ENCODE data around the gene SLC22A14. TPM values are rescaled to one million over a fixed set of nuclear protein-coding genes. Genes with fewer than 3 reads are reported as not detected.
"Not testable (repeated sequence)": the region's sequence is repeated elsewhere in the genome, so short reads cannot be mapped to it uniquely, and the experiment has no call there.

Gene SLC22A14, protein sequence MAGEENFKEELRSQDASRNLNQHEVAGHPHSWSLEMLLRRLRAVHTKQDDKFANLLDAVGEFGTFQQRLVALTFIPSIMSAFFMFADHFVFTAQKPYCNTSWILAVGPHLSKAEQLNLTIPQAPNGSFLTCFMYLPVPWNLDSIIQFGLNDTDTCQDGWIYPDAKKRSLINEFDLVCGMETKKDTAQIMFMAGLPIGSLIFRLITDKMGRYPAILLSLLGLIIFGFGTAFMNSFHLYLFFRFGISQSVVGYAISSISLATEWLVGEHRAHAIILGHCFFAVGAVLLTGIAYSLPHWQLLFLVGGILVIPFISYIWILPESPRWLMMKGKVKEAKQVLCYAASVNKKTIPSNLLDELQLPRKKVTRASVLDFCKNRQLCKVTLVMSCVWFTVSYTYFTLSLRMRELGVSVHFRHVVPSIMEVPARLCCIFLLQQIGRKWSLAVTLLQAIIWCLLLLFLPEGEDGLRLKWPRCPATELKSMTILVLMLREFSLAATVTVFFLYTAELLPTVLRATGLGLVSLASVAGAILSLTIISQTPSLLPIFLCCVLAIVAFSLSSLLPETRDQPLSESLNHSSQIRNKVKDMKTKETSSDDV
- total RNA-seq (2014; rRNA removed; shearing (Covaris generic)) = not detected in 2 replicates
- polyA plus RNA-seq (2015; cell fraction: cytosol; rRNA removed) = not detected in 2 replicates
- polyA plus RNA-seq (2015; cell fraction: nucleus; rRNA removed) = not detected in 2 replicates

DNA sequence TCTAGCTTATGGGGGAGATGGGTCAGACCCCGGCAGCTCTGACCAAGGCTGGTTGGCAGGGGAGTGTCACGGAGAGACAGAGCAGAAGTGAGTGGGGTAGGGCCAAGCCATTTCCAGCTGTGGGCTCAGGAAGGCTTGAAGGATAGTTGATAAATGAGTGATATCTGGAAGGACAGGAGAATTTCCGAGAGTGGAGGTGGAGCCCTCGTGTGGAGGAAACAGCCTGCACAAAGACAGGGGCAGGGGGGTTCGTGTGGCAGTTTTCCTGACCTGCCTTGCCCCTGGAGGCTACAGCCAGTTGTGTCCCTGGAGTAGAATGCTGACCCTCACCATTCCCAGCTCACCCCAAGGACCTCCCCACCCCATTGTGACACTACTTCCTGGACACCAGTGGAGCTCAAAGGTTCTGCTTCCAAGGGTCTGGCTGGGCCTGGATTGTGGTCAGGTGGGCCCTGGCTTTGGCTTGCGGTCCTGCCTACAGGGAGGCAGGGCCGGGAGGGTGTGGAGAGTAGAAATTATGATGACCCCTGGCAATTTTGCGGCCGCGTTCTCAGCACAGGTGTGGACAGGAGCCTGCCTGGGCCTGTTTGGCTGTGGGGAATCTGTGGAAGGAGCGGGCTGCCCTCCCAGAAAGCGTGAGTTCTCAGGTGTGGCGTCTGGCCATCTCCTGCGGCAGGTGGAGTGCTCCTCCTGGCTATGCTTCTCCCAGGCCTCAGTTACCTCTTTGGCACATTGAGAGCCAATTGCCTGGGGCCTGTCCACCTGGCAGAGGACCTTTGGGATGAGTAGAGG, at the start of gene SLC22A14:
TSS of gene SLC22A14 (plus strand) at position 400 of the 792 bp plus-strand sequence. CDS start 23,733 bp downstream, outside the sequence.
- peak; percentile 49 for DNase-seq (ENCODE audit: low read depth, low spot score)
- in situ Hi-C loops (cut with HindIII; ENCODE audit: low pct_unique_long_range_greater_than_20kb, low sequenced_read_pairs) = no loop called here

DNA sequence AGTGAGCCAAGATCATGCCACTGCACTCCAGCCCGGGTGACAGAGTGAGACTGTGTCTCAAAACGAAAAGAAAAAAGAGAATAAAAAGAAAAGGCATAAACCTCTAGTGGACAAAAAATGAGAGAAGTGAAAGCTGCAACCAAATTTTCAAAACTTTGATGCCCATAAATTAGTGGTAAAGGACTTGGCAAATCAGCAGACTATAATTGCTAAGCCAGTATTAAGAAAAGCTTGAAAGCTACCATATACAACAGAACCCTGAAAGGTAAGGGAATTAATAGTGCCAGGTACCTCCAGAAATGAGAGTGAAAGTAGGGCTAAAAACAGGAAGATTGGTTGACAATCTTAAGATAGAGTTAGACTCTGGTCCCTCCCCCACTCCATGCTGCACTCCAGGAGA, 49.4 kb upstream of the SLC22A14 start:
- in situ Hi-C loops (cut with HindIII; ENCODE audit: low pct_unique_long_range_greater_than_20kb, low sequenced_read_pairs) = no loop called here
- DNase-seq (ENCODE audit: low read depth, low spot score) = no peak

GRCh38 chr3:38235466-38235865, 46.6 kb upstream of the SLC22A14 start:
- DNase-seq (ENCODE audit: low read depth, low spot score) = peak; percentile 79
- in situ Hi-C loops (cut with HindIII; ENCODE audit: low pct_unique_long_range_greater_than_20kb, low sequenced_read_pairs) = no loop called here

DNA sequence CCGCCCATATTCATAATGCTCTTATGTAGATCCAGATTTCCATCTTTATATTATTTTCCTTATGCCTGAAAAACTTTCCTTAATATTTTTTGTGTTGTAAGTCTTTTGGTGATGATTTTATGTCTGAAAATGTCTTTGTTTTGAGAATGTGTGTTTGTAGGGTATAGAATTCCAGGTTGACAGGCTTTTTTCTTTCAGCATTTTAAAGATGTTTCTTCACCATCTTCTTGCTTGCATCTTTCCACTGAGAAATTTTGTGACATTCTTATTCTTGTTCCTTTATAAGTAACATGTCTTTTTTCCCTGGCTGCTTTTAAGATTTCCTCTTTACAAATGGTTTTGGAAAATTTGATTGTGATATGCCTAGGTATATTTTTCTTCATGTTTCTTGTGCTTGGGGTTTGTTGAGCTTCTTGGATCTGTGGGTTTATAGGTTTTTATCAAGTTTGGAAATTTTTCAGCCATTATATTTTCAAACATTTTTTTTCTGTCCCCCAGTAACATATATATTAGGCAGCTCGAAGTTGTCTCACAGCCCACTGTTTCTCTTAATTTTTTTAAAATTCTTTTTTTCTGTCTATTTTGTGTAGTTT, 43.6 kb upstream of the SLC22A14 start:
- in situ Hi-C loops (cut with HindIII; ENCODE audit: low pct_unique_long_range_greater_than_20kb, low sequenced_read_pairs) = no loop called here
- no peak for DNase-seq (ENCODE audit: low read depth, low spot score)

DNA sequence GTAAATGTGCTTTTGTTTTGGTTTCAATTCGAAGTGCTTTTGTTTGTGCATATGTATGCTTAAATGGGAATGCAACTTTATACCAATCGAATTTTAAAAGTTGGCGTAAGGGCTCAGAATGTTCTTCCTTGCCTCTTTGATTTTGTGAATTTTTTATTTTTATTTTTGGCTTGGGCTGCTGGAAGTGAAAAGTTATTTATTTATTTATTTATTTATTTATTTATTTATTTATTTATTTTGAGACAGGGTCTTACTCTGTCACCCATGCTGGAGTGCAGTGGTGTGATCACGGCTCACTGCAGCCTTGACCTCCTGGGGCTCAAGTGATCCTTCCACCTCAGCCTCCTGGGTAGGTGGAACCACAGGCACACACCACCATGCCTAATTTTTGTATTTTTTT, 39.3 kb upstream of the SLC22A14 start:
- in situ Hi-C loops (cut with HindIII; ENCODE audit: low pct_unique_long_range_greater_than_20kb, low sequenced_read_pairs); DNase-seq (ENCODE audit: low read depth, low spot score): not testable (repeated sequence)

DNA sequence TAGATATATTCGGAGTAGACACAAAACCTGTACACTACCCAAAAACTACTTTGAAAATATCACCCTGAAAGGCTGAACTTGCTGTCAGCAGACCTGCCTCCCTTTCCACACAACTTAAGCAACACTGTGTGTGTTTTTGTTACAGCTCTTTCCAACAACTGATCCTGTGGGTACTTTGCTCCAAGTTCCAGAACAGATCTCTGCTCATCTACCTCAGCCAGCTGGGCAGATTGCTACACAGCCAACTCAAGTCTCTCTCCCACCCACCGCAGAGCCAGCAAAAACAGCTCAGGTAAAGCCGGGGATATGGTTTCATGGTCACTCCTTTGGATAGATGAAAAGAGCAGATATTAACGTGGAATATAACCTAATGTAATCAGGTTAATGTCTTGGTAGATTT, 36.2 kb upstream of the SLC22A14 start:
- in situ Hi-C loops (cut with HindIII; ENCODE audit: low pct_unique_long_range_greater_than_20kb, low sequenced_read_pairs) = no loop called here
- no peak for DNase-seq (ENCODE audit: low read depth, low spot score)

GRCh38 chr3:38247366-38248035, 34.6 kb upstream of the SLC22A14 start:
- DNase-seq (ENCODE audit: low read depth, low spot score) = peak; percentile 58
- in situ Hi-C loops (cut with HindIII; ENCODE audit: low pct_unique_long_range_greater_than_20kb, low sequenced_read_pairs) = no loop called here

GRCh38 chr3:38250198-38250597, 31.9 kb upstream of the SLC22A14 start:
- DNase-seq (ENCODE audit: low read depth, low spot score) = no peak
- in situ Hi-C loops (cut with HindIII; ENCODE audit: low pct_unique_long_range_greater_than_20kb, low sequenced_read_pairs) = no loop called here

- in situ Hi-C loops (cut with HindIII; ENCODE audit: low pct_unique_long_range_greater_than_20kb, low sequenced_read_pairs) = no loop called here
- no peak for DNase-seq (ENCODE audit: low read depth, low spot score)
Observed at GRCh38 chr3:38251197-38251596, 30.9 kb upstream of the SLC22A14 start.

DNA sequence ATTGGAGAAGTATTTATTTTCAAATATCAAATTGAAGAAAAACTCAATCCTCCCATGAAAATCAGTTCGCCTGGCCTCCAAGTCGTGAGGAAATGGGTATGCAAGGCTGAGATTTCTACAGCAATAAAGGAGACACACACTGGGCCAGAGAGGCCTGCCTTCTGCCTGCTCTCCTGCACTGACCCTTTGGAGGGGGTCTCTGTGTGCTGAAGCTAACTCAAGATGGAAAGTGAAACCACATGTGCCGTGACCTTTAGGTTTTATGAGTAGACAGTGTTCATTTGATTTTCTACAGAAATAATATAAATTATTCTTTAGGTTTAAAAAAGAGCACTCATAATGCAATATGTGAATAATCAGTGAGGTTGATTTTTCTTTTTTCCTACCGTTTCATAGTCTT, 28.4 kb upstream of the SLC22A14 start:
- in situ Hi-C loops (cut with HindIII; ENCODE audit: low pct_unique_long_range_greater_than_20kb, low sequenced_read_pairs) = no loop called here
- DNase-seq (ENCODE audit: low read depth, low spot score) = no peak

DNA sequence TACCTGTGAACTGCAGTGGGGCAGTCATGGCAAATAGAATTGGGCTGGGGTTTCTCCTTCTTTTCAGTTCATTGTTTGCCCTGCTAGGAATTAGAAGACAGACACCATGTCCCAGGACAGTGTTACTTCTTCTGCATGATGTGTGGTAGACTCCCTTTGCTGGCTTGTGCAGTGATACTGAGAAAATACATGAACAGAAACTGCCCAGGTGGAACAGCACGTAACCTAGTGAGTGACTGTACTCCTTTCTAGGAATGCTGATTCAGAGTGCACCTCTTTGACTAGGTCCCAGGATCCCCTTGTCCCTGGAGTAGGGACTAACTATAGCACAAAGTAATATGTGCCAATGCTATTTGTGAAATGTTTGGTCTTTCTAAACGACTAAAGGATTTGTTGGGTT, 27.2 kb upstream of the SLC22A14 start:
- in situ Hi-C loops (cut with HindIII; ENCODE audit: low pct_unique_long_range_greater_than_20kb, low sequenced_read_pairs) = no loop called here
- no peak for DNase-seq (ENCODE audit: low read depth, low spot score)

- in situ Hi-C loops (cut with HindIII; ENCODE audit: low pct_unique_long_range_greater_than_20kb, low sequenced_read_pairs) = no loop called here
- no peak for DNase-seq (ENCODE audit: low read depth, low spot score)
Observed at GRCh38 chr3:38255627-38256026, 26.5 kb upstream of the SLC22A14 start.

DNA sequence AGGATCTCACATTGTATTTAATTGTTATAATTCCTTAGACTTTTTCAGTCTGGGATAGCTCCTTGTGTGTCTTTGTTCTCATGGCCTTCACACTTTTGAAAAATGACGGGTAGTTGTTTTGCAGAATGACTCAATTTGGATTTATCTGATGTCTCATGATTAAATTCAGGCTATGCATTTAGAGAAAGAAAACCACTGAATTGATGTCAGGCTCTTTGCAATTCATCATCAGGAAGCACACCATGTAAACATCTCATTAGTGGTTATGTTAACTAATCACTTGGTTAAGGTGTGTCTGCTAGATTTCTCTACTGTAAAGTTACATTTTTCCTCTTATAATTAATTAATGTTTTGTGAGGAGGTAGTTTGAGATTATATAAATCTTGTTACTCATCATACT, 24.5 kb upstream of the SLC22A14 start:
- DNase-seq (ENCODE audit: low read depth, low spot score) = no peak
- in situ Hi-C loops (cut with HindIII; ENCODE audit: low pct_unique_long_range_greater_than_20kb, low sequenced_read_pairs) = no loop called here

DNA sequence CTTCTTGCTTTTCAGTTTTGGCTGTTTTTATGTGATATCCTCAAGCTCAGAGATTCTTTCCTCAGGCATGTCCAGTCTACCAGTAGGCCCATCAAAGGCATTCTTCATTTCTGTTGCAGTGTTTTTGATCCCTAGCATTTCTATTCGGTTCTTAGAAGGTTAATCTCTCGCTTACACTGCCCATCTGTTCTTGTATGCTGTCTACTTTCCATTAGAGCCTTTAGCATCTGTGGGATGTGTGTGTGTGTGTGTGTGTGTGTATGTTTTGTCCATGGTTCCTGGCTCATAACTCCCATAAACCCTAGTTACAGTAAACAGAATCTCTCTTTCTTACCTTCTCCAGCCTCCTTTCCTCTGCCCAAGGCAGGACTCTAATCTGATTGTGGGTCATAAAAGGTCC, 21.6 kb upstream of the SLC22A14 start:
- in situ Hi-C loops (cut with HindIII; ENCODE audit: low pct_unique_long_range_greater_than_20kb, low sequenced_read_pairs) = no loop called here
- DNase-seq (ENCODE audit: low read depth, low spot score) = no peak

DNA sequence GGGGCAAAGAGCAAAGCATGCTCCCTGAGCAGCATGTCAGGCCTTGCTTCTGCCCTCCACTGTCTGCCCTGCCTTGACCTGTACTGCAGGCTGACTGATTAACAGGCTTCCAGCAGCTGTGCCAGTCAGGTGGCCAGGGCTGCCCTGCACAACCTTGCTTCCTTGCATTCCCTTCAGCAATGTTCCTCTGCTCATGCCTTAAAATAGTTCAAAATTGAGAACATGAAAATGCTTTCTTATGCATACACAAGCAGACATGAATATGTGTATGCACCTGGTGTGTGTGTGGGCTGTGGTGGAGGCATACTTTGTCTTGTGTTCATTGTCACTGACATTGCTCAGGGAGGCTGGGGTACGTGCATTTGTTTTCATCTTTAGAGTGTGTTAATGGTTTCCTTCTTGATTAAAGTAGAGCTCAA, 17.7 kb upstream of the SLC22A14 start:
- in situ Hi-C loops (cut with HindIII; ENCODE audit: low pct_unique_long_range_greater_than_20kb, low sequenced_read_pairs) = no loop called here

DNA sequence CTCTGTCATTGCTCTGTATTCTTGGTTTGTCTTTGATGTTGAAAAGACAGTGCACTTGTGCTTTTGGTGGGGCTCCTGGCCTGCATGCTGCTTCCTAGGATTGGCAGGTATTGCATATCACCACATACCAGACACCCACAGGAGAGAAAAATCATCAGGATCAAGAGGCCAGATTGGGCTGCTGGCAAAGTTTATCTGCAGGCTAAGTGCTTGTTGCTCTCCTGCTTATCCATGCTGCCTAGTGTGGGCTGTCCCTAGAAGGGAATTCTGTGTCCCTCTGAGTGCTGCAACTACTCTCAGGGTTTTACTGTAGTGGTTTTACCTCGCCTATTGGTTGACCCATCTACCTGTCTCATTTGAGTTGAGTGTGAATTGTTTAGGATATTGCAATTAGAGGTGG, 17.3 kb upstream of the SLC22A14 start:
- no peak for DNase-seq (ENCODE audit: low read depth, low spot score)
- in situ Hi-C loops (cut with HindIII; ENCODE audit: low pct_unique_long_range_greater_than_20kb, low sequenced_read_pairs) = no loop called here

More for the DNA sequence above, 17.7 kb upstream of the SLC22A14 start:
- no peak for DNase-seq (ENCODE audit: low read depth, low spot score)

DNA sequence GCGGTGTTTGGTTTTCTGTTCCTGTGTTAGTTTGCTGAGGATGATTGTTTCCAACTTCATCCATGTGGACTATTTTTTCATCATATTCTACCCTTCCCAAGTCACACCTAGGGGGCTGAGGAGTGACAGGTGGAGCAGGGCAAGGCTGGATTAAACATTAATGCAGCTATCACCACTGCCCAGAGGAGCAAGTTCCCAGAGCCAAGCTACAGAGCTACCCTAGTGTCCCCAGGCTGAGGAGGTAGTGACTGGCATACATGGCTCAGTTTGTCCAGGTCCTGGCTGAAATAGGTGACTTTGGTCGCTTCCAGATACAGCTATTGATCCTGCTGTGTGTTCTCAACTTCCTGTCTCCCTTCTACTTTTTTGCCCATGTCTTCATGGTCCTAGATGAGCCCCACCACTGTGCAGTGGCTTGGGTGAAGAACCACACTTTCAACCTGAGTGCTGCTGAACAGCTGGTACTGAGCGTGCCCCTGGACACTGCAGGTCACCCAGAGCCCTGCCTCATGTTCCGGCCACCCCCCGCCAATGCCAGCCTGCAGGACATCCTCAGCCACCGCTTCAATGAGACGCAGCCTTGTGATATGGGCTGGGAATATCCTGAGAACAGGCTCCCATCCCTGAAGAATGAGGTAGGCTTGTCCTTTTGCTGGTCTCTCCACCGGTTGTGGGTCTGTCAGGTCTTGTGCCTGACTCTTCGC, 16.3 kb upstream of the SLC22A14 start, which contains the start of gene SLC22A13:
TSS of gene SLC22A13 (plus strand) at position 209 of the 704 bp plus-strand sequence. CDS start at position 258, 49 bp downstream.
- DNase-seq (ENCODE audit: low read depth, low spot score) = no peak
- in situ Hi-C loops (cut with HindIII; ENCODE audit: low pct_unique_long_range_greater_than_20kb, low sequenced_read_pairs) = no loop called here

All from SK-MEL-5 (cell line).